Measurements from ENCODE around the gene SMIM44. TPM values are rescaled to one million over a fixed set of nuclear protein-coding genes. Genes with fewer than 3 reads are reported as not detected.

Gene SMIM44
- total RNA-seq, 1 donor from 2014 or later: not detected

DNA sequence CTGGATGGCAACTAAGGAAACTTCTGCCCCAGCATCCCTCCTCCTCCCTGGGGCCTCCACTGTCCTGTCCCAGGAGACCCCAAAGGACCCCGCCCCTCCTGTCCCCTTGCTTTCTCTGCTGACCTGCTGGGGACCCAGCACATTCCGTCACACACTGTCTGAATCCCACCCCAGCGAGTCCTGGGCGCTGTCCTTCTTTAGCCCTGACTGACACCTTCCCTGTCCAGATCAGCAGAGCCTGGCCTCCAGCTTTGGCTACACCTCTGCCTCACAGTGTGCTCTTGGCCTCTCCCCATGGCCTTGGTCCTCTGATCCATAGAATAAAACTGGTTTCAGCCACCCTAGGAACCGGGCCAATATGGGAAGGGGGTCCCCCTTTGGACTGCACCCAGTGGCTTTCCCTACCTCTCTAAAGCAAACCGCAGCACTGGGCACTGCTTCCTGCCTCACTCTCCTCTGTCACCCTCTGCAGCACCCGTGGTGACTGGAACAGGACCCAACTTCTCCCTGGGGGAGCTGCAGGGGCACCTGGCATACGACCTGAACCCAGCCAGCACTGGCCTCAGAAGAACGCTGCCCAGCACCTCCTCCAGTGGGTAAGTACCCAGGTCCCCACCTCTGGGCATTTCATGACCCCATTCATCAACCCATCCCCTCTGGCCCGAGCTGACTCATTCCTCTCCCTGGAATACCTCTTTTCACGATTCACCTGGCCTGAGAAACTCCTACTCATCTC, 49.3 kb downstream of the SMIM44 start:
- Mint-ChIP-seq H3K27me3 (ENCODE audit: insufficient read depth, low read depth) (peaks cover 18% of the 10 kb centered on the region), H3K4me1 (peaks cover 14% of the 10 kb centered on the region), H3K4me3 (peak overlapping the region; percentile 97), H3K27ac (peak overlapping the region; percentile 100), H3K36me3 (no peaks in the 10 kb centered on the region), H3K9me3 (no peaks in the 10 kb centered on the region)
- peak overlapping the region; percentile 65 for H3K4me3 ChIP-seq
- no peaks in the 10 kb centered on the region for H3K36me3 ChIP-seq
- no peak for DNase-seq (ENCODE audit: low spot score)
- no peak overlapping the region for H3K9ac ChIP-seq
- H3K9me3 ChIP-seq (ENCODE audit: low read depth): no peaks in the 10 kb centered on the region
- no peaks in the 10 kb centered on the region for H4K20me1 ChIP-seq (ENCODE audit: low read depth)
- TF ChIP-seq EZH2 (IDR thresholded peaks at IDR 0.05) (no peak), EZH2phosphoT487 (IDR thresholded peaks at IDR 0.05) (no peak)
- TF ChIP-seq, protein P1, sequence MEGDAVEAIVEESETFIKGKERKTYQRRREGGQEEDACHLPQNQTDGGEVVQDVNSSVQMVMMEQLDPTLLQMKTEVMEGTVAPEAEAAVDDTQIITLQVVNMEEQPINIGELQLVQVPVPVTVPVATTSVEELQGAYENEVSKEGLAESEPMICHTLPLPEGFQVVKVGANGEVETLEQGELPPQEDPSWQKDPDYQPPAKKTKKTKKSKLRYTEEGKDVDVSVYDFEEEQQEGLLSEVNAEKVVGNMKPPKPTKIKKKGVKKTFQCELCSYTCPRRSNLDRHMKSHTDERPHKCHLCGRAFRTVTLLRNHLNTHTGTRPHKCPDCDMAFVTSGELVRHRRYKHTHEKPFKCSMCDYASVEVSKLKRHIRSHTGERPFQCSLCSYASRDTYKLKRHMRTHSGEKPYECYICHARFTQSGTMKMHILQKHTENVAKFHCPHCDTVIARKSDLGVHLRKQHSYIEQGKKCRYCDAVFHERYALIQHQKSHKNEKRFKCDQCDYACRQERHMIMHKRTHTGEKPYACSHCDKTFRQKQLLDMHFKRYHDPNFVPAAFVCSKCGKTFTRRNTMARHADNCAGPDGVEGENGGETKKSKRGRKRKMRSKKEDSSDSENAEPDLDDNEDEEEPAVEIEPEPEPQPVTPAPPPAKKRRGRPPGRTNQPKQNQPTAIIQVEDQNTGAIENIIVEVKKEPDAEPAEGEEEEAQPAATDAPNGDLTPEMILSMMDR (IDR thresholded peaks at IDR 0.05): no peak
- no peaks in the 10 kb centered on the region for H3K4me1 ChIP-seq
- no peaks in the 10 kb centered on the region for H3K79me2 ChIP-seq (ENCODE audit: low read depth)
- no peaks in the 10 kb centered on the region for H3F3A ChIP-seq (ENCODE audit: low read depth)
- no peak overlapping the region for H2AFZ ChIP-seq (replicated peaks)
- no peak overlapping the region for H3K27ac ChIP-seq
- H3K27me3 ChIP-seq: no peaks in the 10 kb centered on the region
- peak overlapping the region; percentile 75 for H3K4me2 ChIP-seq

DNA sequence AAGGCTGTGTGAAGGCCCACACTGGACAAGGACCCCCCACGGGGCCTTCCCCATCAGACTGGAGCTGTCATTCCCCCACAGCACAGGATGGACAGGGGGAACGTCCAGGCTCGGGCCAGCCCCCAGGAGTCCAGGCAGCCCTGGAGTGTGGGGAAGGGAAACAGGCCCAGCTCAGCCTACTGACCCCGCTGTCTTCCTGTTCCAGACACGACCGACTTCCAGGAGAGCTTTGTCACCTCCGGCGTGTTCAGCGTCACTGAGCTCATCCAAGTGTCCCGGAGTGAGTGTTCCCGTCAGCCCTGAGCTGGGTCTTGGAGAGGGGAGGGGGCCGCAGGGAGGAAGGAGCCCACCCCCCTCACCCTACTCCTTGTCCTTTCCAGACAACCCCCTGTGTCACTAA, 49.9 kb downstream of the SMIM44 start:
- no peaks in the 10 kb centered on the region for H3K27me3 ChIP-seq
- no peaks in the 10 kb centered on the region for H3K9me3 ChIP-seq (ENCODE audit: low read depth)
- no peak for TF ChIP-seq EZH2phosphoT487 (IDR thresholded peaks at IDR 0.05)
- TF ChIP-seq EZH2 (IDR thresholded peaks at IDR 0.05): no peak
- TF ChIP-seq, protein P1 (IDR thresholded peaks at IDR 0.05): no peak
- H4K20me1 ChIP-seq (ENCODE audit: low read depth): no peaks in the 10 kb centered on the region
- no peak overlapping the region for H2AFZ ChIP-seq (replicated peaks)
- no peak overlapping the region for H3K27ac ChIP-seq
- H3K9ac ChIP-seq: no peak overlapping the region
- Mint-ChIP-seq H3K36me3 (no peaks in the 10 kb centered on the region), H3K27ac (no peak overlapping the region), H3K4me1 (peaks cover 14% of the 10 kb centered on the region), H3K27me3 (ENCODE audit: insufficient read depth, low read depth) (peaks cover 18% of the 10 kb centered on the region), H3K9me3 (no peaks in the 10 kb centered on the region), H3K4me3 (no peak overlapping the region)
- H3F3A ChIP-seq (ENCODE audit: low read depth): no peaks in the 10 kb centered on the region
- H3K79me2 ChIP-seq (ENCODE audit: low read depth): no peaks in the 10 kb centered on the region
- H3K4me1 ChIP-seq: no peaks in the 10 kb centered on the region
- H3K36me3 ChIP-seq: no peaks in the 10 kb centered on the region
- no peak overlapping the region for H3K4me2 ChIP-seq
- no peak overlapping the region for H3K4me3 ChIP-seq
- DNase-seq (ENCODE audit: low spot score): peak; percentile 40

Small RNAs within 50 kb of the gene (small RNA-seq; reads per million reads assigned to genes)
- gene RF00212: not detected

Other genes starting within 250 kb of the SMIM44 start
- 1.1 and 1.3 TPM in 2 replicates for gene NFIC, start 116.9 kb downstream of the SMIM44 start, total RNA-seq (ENCODE audit: low replicate concordance)
- gene SMIM24, start 2.9 kb downstream of the SMIM44 start, total RNA-seq (ENCODE audit: low replicate concordance): 0.81 and 1.7 TPM in 2 replicates
- gene DOHH, start 17.2 kb upstream of the SMIM44 start, total RNA-seq (ENCODE audit: low replicate concordance): 0.69 and 12.1 TPM in 2 replicates
- 16.4 and 56.1 TPM in 2 replicates for gene FZR1, start 22.9 kb upstream of the SMIM44 start, total RNA-seq (ENCODE audit: low replicate concordance)
- gene TEKTIP1, start 55.7 kb upstream of the SMIM44 start, total RNA-seq (ENCODE audit: low replicate concordance): not detected in 2 replicates
- gene MFSD12, start 74.1 kb upstream of the SMIM44 start, total RNA-seq (ENCODE audit: low replicate concordance): 34.1 and 47.6 TPM in 2 replicates
- gene HMG20B, start 89.5 kb upstream of the SMIM44 start, total RNA-seq (ENCODE audit: low replicate concordance): 51.4 and 135 TPM in 2 replicates
- gene GIPC3, start 102.0 kb upstream of the SMIM44 start, total RNA-seq (ENCODE audit: low replicate concordance): 0.09 TPM in 1 of 2 replicates, not detected in the other
- gene TBXA2R, start 123.4 kb upstream of the SMIM44 start, total RNA-seq (ENCODE audit: low replicate concordance): 0.09 TPM in 1 of 2 replicates, not detected in the other
- 6.0 and 35.4 TPM in 2 replicates for gene CACTIN, start 143.3 kb upstream of the SMIM44 start, total RNA-seq (ENCODE audit: low replicate concordance)
- 8.6 and 26.6 TPM in 2 replicates for gene PIP5K1C, start 217.0 kb upstream of the SMIM44 start, total RNA-seq (ENCODE audit: low replicate concordance)
- gene TJP3, start 224.9 kb upstream of the SMIM44 start, total RNA-seq (ENCODE audit: low replicate concordance): 14.7 and 32.5 TPM in 2 replicates